Uterus (tissue), 4 donors: ENCODE results near the gene BECN2. TPM values are rescaled to one million over a fixed set of nuclear protein-coding genes. Genes with fewer than 3 reads are reported as not detected.
"Not testable (repeated sequence)": the region's sequence is repeated elsewhere in the genome, so short reads cannot be mapped to it uniquely, and the experiment has no call there.

ENCODE experiments used
- DNase-seq, 2 donors: peaks; one replicate each; pipeline ENCODE4 v3.0.0-alpha.2; 2019 to 2020
- H3K27ac ChIP-seq, 2 donors: fragments of 200-600 bp; sonication (generic); 1 replicate in 1 of 2; 2 replicates in 1 of 2; pipeline ENCODE4 v1.5.1; 2016 to 2018
- H3K27me3 ChIP-seq, 2 donors: fragments of 200-600 bp; sonication (generic); one replicate each; pipeline ENCODE4 v1.5.1; 2018 to 2019; ENCODE audit warnings: control low read depth in 1 of 2
- H3K36me3 ChIP-seq, 2 donors: fragments of 200-600 bp; sonication (generic); one replicate each; pipeline ENCODE4 v1.5.1; 2019; ENCODE audit warnings: control low read depth in 1 of 2
- H3K4me1 ChIP-seq, 2 donors: fragments of 200-600 bp; sonication (generic); one replicate each; pipeline ENCODE4 v1.5.1; 2018 to 2019; ENCODE audit warnings: control low read depth in 1 of 2
- H3K4me3 ChIP-seq, 2 donors: fragments of 200-600 bp; sonication (generic); 1 replicate in 1 of 2; 2 replicates in 1 of 2; pipeline ENCODE4 v1.5.1; 2018 to 2019; ENCODE audit warnings: mild to moderate bottlenecking in 1 of 2
- H3K9me3 ChIP-seq, 2 donors: fragments of 200-600 bp; sonication (generic); one replicate each; pipeline ENCODE4 v1.5.1; 2019; ENCODE audit warnings: control low read depth in 1 of 2
- POLR2A ChIP-seq, 2 donors: fragments of 450-650 bp; IDR thresholded peaks; one replicate each; pipeline ENCODE4 v1.6.1; 2016; ENCODE audit warnings: antibody characterized with exemption in 2 of 2, mild to moderate bottlenecking in 1 of 2, moderate library complexity in 1 of 2
- intact Hi-C: fragments of 100-400 bp; cut with DNase I; formaldehyde crosslinking; loops from one replicate; pipeline ENCODE4 v1.15.1; 2023; ENCODE audit warnings: low total_unique reads
- total RNA-seq, 4 donors: library from RNA; depleted of rRNA in 3 of 4; stranded (reverse); fragments of >200 nt in 3 of 4; gene quantifications; one replicate each; pipeline versions ENCODE4 v1.1.0 to v1.2.4, GENCODE V29; 2014 to 2023
- TF ChIP-seq, protein P1 (sequence below), 4 experiments: fragments of 200-600 bp in 2 of 4; fragments of 450-650 bp in 2 of 4; sonication (generic) in 2 of 4; IDR thresholded peaks; one replicate each; pipeline ENCODE4 v1.5.1; 2016 to 2019; ENCODE audit warnings: antibody characterized with exemption in 4 of 4, mild to moderate bottlenecking in 2 of 4, moderate library complexity in 1 of 4
- donor health status: DM: yes; HTN: yes; CAD: no.

Gene BECN2
- total RNA-seq, 4 donors from 2014 or later: not detected

DNA sequence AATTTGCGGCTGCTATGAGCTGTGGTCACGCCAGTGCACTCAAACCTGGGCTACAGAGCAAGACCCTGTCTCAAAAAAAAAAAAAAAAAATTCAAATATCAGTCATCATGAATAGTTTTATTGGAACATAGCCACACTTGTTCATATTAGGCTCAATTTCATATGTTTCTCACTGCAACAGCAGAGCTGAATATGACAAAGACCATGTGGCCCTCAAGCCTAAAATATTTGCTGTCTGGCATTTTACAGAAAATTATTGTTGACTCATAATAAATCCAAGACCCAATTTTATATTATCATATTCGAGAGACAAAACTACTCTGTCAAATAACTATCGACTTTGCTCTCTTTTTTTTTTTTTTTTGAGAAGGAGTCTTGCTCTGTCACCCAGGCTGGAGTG lies 11.0 kb downstream of the BECN2 start:
- no peak for DNase-seq
- intact Hi-C loops: no loop called here
- Histone ChIP-seq H3K4me1 (no peaks in the 10 kb centered on the region), H3K9me3 (no peaks in the 10 kb centered on the region), H3K27ac (no peak overlapping the region), H3K27me3 (no peaks in the 10 kb centered on the region), H3K4me3 (no peak overlapping the region), H3K36me3 (no peaks in the 10 kb centered on the region)
- TF ChIP-seq, protein P1, sequence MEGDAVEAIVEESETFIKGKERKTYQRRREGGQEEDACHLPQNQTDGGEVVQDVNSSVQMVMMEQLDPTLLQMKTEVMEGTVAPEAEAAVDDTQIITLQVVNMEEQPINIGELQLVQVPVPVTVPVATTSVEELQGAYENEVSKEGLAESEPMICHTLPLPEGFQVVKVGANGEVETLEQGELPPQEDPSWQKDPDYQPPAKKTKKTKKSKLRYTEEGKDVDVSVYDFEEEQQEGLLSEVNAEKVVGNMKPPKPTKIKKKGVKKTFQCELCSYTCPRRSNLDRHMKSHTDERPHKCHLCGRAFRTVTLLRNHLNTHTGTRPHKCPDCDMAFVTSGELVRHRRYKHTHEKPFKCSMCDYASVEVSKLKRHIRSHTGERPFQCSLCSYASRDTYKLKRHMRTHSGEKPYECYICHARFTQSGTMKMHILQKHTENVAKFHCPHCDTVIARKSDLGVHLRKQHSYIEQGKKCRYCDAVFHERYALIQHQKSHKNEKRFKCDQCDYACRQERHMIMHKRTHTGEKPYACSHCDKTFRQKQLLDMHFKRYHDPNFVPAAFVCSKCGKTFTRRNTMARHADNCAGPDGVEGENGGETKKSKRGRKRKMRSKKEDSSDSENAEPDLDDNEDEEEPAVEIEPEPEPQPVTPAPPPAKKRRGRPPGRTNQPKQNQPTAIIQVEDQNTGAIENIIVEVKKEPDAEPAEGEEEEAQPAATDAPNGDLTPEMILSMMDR (IDR thresholded peaks at IDR 0.05): no peak

- Histone ChIP-seq H3K4me3 (no peak overlapping the region), H3K4me1 (no peaks in the 10 kb centered on the region), H3K27ac (no peak overlapping the region), H3K27me3 (no peaks in the 10 kb centered on the region), H3K9me3 (no peaks in the 10 kb centered on the region), H3K36me3 (no peaks in the 10 kb centered on the region)
- no peak for TF ChIP-seq POLR2A (IDR thresholded peaks at IDR 0.05)
- intact Hi-C loops: no loop called here
- DNase-seq: no peak
Observed at GRCh38 chr1:241972703-241973369, 15.3 kb downstream of the BECN2 start.

DNA sequence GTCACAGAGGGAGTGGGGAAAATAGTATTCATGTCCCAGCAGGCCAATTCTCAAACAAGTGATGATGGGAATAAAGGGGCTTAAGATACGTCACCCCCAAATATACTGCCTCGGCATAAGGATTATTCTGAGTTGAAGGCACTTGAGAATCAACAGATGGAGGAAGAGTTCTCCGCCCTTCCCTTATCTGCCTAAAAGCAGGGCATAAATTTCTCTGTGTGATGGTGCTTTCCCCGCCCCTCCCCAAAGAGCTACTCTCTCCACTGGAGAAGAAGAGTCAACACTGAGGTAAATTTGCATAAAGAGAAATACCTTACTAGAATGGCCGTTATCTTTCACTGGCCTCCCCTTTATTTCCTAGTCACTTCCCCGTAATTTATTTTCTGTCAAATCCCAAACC lies 18.7 kb downstream of the BECN2 start:
- Histone ChIP-seq H3K27me3 (no peaks in the 10 kb centered on the region), H3K4me1 (no peaks in the 10 kb centered on the region), H3K27ac (no peak overlapping the region), H3K36me3 (no peaks in the 10 kb centered on the region), H3K9me3 (no peaks in the 10 kb centered on the region), H3K4me3 (no peak overlapping the region)
- DNase-seq: no peak
- no peak for TF ChIP-seq POLR2A (IDR thresholded peaks at IDR 0.05)
- TF ChIP-seq, protein P1 (IDR thresholded peaks at IDR 0.05): no peak
- intact Hi-C loops: no loop called here

- H3K36me3 ChIP-seq: no peaks in the 10 kb centered on the region
Observed at GRCh38 chr1:241979071-241979470, 21.5 kb downstream of the BECN2 start.

DNA sequence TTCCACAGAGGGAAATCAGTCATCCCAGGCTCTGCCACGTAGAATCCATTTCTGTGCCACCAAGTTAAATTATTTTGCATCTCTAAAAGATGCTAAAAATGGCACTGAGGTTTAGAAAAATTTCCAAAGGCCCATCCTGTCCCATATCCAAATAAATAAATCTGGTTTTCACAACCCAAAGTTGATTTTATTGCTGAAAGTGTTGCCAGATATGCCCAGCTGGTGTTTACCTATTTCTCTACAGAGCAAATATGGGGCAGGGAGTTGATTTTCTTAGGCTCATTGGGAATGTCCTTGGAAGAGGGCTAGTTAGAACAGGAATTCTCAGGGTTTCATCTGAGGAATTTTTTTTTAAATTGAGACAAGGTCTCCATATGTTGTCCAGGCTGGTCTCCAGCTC lies 22.4 kb downstream of the BECN2 start:
- TF ChIP-seq, protein P1 (IDR thresholded peaks at IDR 0.05): no peak
- no peak for TF ChIP-seq POLR2A (IDR thresholded peaks at IDR 0.05)
- H3K4me1 ChIP-seq: no peaks in the 10 kb centered on the region
- H3K36me3 ChIP-seq: no peaks in the 10 kb centered on the region
- intact Hi-C loops: no loop called here
- no peaks in the 10 kb centered on the region for H3K9me3 ChIP-seq
- no peaks in the 10 kb centered on the region for H3K27me3 ChIP-seq
- no peak overlapping the region for H3K27ac ChIP-seq
- no peak overlapping the region for H3K4me3 ChIP-seq
- DNase-seq: no peak

More at GRCh38 chr1:241979071-241979470, 21.5 kb downstream of the BECN2 start:
- H3K27ac ChIP-seq: no peak overlapping the region
- no peaks in the 10 kb centered on the region for H3K9me3 ChIP-seq
- H3K4me3 ChIP-seq: no peak overlapping the region
- H3K27me3 ChIP-seq: no peaks in the 10 kb centered on the region
- intact Hi-C loops: no loop called here
- TF ChIP-seq POLR2A (IDR thresholded peaks at IDR 0.05): no peak
- TF ChIP-seq, protein P1 (IDR thresholded peaks at IDR 0.05): no peak
- DNase-seq: no peak
- no peaks in the 10 kb centered on the region for H3K4me1 ChIP-seq

DNA sequence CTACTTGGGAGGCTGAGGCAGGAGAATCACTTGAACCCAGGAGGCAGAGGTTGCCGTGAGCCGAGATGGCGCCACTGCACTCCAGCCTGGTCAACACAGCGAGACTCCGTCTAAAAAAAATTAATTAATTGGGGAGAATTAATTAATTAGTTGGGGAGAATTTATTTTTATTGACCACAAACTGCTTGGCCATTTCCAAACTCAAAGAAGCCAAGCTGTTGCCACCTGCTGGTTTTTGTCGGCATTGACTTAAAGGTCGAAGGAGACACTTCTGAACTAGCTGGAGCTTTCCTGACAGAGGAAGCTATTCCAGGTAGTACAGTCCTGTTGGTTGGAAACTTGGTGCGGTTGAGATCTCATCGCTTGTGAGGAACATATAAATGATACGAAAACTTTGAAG lies 28.2 kb downstream of the BECN2 start:
- no peaks in the 10 kb centered on the region for H3K27me3 ChIP-seq
- no peak overlapping the region for H3K27ac ChIP-seq
- no peak for TF ChIP-seq POLR2A (IDR thresholded peaks at IDR 0.05)
- TF ChIP-seq, protein P1 (IDR thresholded peaks at IDR 0.05): no peak
- no peaks in the 10 kb centered on the region for H3K36me3 ChIP-seq
- no peak for DNase-seq
- no peaks in the 10 kb centered on the region for H3K4me1 ChIP-seq
- H3K4me3 ChIP-seq: no peak overlapping the region
- intact Hi-C loops: no loop called here
- no peaks in the 10 kb centered on the region for H3K9me3 ChIP-seq

- H3K27ac ChIP-seq: not testable (repeated sequence)
Observed at GRCh38 chr1:241988389-241988930, 30.9 kb downstream of the BECN2 start.

More at GRCh38 chr1:241988389-241988930, 30.9 kb downstream of the BECN2 start:
- H3K4me1 ChIP-seq, H3K9me3 ChIP-seq, intact Hi-C loops, H3K36me3 ChIP-seq, DNase-seq, H3K4me3 ChIP-seq, H3K27me3 ChIP-seq: not testable (repeated sequence)
